Erythroblast (primary cell): Measurements from ENCODE around the gene FAM124A.
"Not testable (repeated sequence)": the region's sequence is repeated elsewhere in the genome, so short reads cannot be mapped to it uniquely, and the experiment has no call there.

Experiments used
- DNase-seq, 2 experiments: peaks; one replicate each; lab custom pipeline; 2025; lab: John Stamatoyannopoulos, UW
- GATA1 ChIP-seq: IDR thresholded peaks from 2 replicates; pipeline ENCODE4 v1.6.1; 2011; ENCODE audit warnings: low read depth, mild to moderate bottlenecking, control low read depth, low read length, moderate library complexity
- POLR2A ChIP-seq: IDR thresholded peaks from 2 replicates; pipeline ENCODE4 v1.6.1; 2011; ENCODE audit warnings: mild to moderate bottlenecking, low read length

Gene FAM124A

DNA sequence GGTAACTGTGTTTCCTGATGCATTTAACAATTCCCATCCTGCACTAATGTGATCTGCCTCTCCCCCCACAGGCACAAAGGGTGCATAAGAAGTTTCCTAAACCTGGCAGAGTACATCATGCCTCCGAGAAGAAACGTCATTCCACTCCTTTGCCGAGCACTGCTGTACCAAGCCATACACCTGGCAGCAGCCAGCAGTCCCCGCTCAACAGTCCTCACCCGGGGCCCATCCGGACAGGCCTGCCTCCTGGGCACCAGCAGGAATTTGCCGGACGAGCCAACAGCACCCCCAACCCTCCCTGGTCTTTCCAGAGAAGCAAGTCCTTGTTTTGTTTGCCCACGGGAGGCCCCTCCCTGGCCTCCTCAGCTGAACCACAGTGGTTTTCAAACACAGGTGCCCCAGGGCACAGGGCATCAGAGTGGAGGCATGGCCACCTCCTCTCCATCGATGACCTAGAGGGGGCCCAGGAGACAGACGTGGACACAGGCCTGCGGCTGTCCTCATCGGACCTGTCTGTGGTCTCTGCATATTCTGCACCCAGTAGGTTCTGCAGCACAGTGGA lies 58.3 kb downstream of the FAM124A start:
- DNase-seq = no peak
- no peak for TF ChIP-seq POLR2A
- TF ChIP-seq GATA1 = no peak

DNA sequence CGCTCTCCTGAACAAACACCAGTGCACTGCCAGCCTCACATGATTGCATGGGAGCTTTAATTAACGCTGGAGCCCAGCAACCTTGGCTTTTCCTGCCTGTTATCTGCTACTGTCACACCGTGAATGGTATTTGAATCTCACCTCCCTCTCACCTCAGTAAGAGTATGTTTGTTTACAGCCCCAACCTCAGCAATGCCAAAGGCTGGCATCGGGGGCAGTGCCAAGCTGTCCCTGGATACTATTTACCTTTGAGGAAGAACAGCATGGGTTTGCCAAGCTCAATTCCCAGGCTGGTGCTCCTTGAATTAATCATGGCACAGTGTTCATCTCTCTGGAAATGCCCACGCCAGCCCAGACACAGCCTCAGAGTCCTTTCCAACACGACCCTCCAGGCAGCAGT lies 60.1 kb downstream of the FAM124A start:
- no peak for DNase-seq
- no peak for TF ChIP-seq GATA1
- TF ChIP-seq POLR2A = no peak

DNA sequence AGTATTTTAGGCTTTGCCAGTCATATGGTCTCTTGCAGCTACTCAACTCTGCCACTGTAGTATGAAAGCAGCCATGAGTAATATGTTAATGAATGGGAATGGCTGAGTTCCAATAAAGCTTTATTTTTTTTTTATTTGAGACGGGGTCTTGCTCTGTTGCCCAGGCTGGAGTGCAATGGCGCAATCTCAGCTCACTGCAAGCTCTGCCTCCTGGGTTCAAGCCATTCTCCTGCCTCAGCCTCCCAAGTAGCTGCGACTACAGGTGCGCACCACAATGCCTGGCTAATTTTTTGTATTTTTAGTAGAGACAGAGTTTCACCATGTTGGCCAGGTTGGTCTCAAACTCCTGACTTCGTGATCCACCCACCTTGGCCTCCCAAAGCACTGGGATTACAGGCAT lies 60.7 kb downstream of the FAM124A start:
- not testable (repeated sequence) for DNase-seq

DNA sequence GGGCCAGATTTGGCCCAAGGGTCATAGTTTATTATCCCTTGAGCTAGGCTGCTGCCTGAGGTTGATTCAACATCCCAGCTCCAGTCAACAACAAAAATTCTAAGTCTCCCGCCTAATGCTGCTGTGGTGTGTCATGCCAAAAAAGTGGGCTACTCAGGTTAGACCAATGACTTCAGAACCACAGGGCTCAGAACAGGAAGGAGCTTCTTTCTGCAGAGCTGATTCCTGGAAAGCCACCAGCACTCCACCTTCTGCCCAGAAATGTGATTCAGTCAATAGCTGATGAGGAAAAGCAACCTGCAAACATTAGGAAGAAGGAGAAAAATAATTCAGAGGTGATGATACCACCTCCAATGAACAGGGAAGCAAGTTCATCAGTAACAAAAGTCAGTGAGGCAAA lies 61.2 kb downstream of the FAM124A start:
- no peak for DNase-seq
- TF ChIP-seq POLR2A (no peak), GATA1 (no peak)

DNA sequence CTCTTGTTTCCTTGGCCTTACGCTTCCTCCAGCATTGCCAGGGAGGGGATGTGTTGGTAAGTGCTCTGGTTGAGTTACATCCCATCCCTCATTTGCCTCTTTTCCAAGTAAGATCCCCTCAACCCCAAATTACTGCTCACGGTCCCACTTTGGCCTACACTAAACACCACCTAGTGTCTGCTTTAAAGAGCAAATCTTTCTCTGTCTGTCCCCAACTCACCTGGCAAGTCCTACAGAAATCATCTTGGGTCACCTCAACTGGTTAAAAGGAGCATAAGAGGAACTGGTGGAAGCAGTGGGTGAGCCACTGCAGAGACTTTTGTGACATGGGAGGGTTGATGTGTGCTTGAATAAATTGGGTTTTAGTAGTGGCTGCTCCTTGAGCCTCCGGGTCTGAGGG lies 62.1 kb downstream of the FAM124A start:
- DNase-seq = no peak
- no peak for TF ChIP-seq POLR2A
- no peak for TF ChIP-seq GATA1

DNA sequence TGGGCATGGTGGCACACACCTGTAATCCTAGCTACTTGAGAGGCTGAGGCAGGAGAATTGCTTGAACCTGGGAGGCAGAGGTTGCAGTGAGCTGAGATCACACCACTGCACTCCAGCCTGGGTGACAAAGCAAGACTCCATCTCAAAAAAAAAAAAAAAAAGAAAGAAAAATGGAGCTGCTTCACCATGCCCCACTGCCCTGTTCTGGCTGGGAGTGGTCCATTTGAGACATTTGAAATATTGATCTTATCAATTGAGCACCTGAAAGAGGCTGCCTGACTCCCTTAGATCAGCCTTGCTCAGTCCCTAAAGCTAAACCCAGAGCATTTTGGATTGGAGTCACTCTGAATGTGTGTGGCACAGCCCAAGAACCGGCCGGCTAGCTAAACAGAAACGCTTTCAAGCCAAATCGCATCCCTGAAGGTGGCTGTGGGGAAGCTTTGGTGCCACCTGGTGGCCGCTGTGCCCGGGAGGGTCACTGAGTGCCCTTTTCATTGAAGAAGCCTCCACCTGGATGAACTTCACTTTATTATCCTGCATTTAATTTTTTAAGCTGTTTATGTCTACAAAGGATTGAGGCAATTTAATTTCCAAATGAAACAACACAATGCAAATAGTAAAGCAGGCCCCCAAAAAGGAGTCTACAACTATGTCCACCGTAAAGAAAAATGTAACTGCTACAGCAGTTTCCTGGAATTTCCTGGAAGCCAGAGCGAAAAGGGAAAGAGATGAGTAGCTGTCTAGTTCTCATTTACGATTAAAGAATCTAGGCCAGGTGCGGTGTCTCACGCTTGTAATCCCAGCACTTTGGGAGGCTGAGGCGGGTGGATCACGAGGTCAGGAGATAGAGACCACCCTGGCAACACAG lies 64.2 kb downstream of the FAM124A start:
- peak; percentile 55 to 76 for DNase-seq
- TF ChIP-seq GATA1 (no peak), POLR2A (no peak)

DNA sequence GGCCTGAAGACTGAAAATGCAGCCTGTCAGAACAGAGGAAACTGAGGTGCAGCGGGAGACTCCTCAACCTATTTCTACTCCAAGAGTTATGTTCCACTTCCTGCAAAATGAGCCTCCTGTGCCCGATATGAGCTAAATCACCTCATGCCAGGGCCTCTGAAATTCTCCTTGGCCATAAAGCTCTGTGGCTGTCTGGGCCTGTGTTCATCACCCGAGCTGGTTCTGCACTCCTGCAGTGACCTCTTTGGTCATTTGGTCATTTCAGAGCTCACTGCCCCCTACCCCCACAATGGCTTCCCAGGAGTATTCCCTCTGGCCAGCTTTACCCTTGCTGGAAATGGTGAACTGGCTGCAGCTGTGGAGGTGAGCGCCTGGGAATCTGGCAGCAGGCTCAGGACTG lies 65.6 kb downstream of the FAM124A start:
- TF ChIP-seq GATA1 (no peak), POLR2A (no peak)
- no peak for DNase-seq

DNA sequence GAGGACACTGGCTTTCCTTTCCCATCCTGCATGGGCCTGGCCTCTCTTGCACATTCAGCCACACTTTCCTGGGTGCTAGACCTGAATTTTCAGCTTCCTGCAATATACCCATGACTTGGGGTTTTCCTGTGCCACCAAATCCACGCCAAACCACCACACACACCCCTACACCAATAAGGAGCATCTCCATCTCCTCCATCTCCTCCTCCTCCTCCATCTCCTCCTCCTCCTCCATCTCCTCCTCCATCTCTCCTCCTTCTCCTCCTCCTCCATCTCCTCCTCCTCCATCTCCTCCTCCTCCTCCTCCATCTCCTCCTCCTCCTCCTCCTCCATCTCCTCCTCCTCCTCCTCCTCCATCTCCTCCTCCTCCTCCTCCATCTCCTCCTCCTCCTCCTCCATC lies 66.1 kb downstream of the FAM124A start:
- not testable (repeated sequence) for DNase-seq

DNA sequence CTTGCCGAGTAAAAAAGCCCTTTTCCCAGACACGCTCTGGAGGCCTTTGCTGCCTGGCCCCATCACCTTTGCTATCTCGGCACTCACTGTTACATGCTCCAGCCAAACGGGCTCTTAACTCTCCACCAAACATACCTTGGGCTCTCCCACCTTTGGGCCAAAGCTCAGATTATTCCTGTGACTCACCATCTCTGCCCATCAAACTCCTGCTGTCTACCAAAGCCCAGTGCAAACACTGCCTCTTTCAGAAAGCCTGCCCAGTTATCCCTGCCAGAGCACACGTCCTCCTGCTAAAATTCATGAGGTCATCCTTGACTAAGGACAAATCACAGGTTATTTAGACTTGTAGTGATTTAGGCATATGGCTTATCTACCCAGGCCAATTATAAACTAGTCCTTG lies 69.1 kb downstream of the FAM124A start:
- no peak for DNase-seq
- TF ChIP-seq GATA1 (no peak), POLR2A (no peak)

DNA sequence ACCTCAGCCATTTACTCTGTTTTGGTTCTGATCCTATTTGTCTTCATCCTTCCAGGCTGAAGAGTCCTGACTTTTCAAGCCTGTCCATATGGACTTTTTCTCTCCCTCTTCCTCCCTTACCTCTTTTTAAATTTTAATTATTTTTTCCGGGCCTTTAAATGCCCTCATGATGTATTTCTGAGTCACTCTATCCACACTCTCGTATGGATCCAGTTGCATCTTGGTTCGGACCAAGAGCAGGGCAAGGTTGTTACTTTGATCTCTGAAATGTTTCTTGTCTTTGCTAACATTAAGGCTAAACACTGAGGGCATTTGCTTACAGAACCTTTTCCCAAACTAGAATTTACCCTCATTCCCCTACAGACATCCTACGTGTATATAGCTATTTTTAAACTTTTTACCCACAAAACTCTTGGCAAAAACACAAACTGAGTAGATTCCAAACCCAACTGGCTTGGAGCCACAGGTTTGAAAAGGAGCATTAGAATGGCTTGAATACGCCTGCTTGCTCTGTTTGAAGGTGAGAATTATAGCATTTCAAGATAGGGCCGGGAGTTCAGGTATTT lies 69.9 kb downstream of the FAM124A start:
- DNase-seq = no peak
- no peak for TF ChIP-seq GATA1

DNA sequence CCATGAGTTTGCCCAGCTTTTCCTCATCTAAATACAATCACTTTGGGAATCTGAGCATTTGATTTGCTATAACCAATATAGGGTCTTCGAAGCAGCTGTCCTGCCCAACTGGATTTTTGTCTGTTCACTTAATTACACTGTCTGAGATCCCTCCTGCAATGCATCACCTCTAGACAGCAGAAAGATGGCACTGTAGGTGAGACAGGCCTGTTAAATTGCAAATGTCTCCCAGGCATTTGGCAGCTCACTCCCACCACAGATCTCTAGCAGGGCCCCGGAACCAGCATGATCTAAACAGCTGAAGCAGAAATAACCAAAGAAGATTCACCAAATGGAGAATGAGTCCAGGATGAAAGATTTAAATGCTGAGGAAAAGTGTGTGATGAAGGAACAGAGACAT lies 75.4 kb downstream of the FAM124A start:
- DNase-seq = no peak
- TF ChIP-seq POLR2A (no peak), GATA1 (no peak)

DNA sequence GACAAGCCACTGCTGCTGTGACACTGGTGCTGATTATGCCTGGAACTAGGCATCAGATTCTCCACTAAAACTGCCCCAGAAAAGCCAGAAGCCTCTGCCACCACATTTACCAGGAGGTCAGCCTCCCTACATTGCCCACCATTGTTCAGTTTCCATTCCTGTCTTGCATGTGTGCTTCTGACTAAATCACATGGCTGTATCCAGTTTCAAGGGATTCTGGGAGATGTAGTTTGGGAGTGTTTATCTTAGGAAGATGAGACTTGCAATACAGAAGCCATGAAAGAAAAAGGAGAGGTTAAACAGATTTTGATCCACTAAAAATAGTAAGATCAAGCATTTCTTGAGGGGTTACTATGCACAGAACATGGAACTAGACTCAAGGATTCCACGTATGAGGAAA lies 76.6 kb downstream of the FAM124A start:
- no peak for DNase-seq
- TF ChIP-seq GATA1 (no peak), POLR2A (no peak)

DNA sequence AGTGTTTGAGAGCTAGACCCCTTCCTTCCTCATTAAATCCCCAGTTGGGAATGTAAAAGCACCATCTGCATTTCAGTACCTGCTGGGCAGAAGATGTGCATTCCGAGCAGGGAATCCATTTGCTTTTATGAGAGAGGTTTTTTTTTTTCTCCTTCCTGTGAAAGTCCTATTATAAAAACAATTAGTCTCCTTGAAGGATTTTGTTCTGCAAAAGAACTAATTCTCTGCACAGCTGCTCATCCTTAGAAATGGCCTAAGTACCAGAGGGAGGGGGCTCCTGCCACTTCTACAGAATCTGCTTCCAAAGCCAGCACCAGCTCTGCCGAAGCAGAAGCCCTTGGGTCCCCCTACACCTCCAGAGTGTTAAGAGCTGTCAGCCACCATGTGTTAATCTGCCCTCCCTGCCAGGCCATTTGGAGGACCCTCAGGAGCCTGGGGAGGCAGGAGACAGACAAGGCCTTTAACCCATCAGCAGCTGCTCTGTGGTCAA lies 80.9 kb downstream of the FAM124A start:
- TF ChIP-seq GATA1 (no peak), POLR2A (no peak)

DNA sequence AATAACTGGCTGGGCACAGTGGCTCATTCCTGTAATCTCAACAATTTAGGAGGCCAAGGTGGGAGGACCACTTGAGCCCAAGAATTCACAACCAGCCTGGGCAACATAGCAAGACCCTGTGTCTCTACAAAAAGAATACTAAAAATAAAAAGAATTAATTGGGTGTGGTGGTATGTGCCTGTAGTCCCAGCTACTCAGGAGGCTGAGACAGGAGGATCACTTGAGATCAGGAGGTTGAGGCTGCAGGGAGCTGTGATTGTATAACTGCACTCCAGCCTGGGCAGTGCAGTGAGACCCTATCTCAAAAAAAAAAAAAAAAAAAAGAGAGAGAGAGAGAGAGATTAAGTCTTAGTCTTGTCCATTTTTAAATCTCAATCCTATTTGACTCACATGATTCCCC lies 81.7 kb downstream of the FAM124A start:
- TF ChIP-seq POLR2A = no peak
- TF ChIP-seq GATA1 = no peak
- DNase-seq = no peak

More for the DNA sequence above, 80.9 kb downstream of the FAM124A start:
- DNase-seq = no peak
